Smooth muscle cell (in vitro differentiated cells): ENCODE measurements around the gene SMARCB1. TPM values are rescaled to one million over a fixed set of nuclear protein-coding genes. Genes with fewer than 3 reads are reported as not detected.

Source experiments
- DNase-seq: peaks from one replicate; lab custom pipeline; 2025; ENCODE audit not compliant: unreplicated experiment; lab: John Stamatoyannopoulos, UW
- H2AFZ ChIP-seq: fragments of 200-600 bp; sonication (generic); 2 replicates; pipeline ENCODE4 v1.6.0; 2016; ENCODE audit warnings: antibody characterized with exemption, low read depth, mild to moderate bottlenecking
- H3F3A ChIP-seq: fragments of 200-600 bp; sonication (generic); 2 replicates; pipeline ENCODE4 v1.6.0; 2017; ENCODE audit warnings: antibody characterized with exemption, low read depth
- H3K27ac ChIP-seq: fragments of 200-600 bp; sonication (generic); 2 replicates; pipeline ENCODE4 v1.5.1; 2016; ENCODE audit warnings: low read depth, mild to moderate bottlenecking
- H3K27me3 ChIP-seq: fragments of 200-600 bp; sonication (generic); 2 replicates; pipeline ENCODE4 v1.6.1; 2016; ENCODE audit warnings: low read depth, mild to moderate bottlenecking
- H3K36me3 ChIP-seq: fragments of 200-600 bp; sonication (generic); 2 replicates; pipeline ENCODE4 v1.5.1; 2016; ENCODE audit warnings: low read depth
- H3K4me1 ChIP-seq: fragments of 200-600 bp; sonication (generic); 2 replicates; pipeline ENCODE4 v1.5.1; 2016; ENCODE audit warnings: low read depth
- H3K4me2 ChIP-seq: fragments of 200-600 bp; sonication (generic); 2 replicates; pipeline ENCODE4 v1.6.0; 2016; ENCODE audit warnings: mild to moderate bottlenecking
- H3K4me3 ChIP-seq: fragments of 200-600 bp; sonication (generic); 2 replicates; pipeline ENCODE4 v1.5.1; 2016; ENCODE audit warnings: mild to moderate bottlenecking
- H3K79me2 ChIP-seq: fragments of 200-600 bp; sonication (generic); 2 replicates; pipeline ENCODE4 v1.6.0; 2016; ENCODE audit warnings: low read depth, mild to moderate bottlenecking
- H3K9ac ChIP-seq: fragments of 200-600 bp; sonication (generic); 2 replicates; pipeline ENCODE4 v1.6.0; 2016; ENCODE audit warnings: low read depth
- H3K9me3 ChIP-seq: fragments of 200-600 bp; sonication (generic); replicated peaks from 2 replicates; pipeline ENCODE4 v1.5.1; 2016; ENCODE audit warnings: low read depth
- H4K20me1 ChIP-seq: fragments of 200-600 bp; sonication (generic); 2 replicates; pipeline ENCODE4 v1.6.0; 2016; ENCODE audit warnings: low read depth
- CTCF ChIP-seq: fragments of 200-600 bp; sonication (generic); IDR thresholded peaks from 2 replicates; pipeline ENCODE4 v1.5.1; 2017; ENCODE audit warnings: borderline replicate concordance, mild to moderate bottlenecking, antibody characterized with exemption; ENCODE audit not compliant: insufficient read depth, poor library complexity, severe bottlenecking
- WGBS: methylation state at CpG from one replicate; pipeline ENCODE4 v1.1.7; 2016; ENCODE audit warnings: low lambda C conversion rate; 5-methylcytosine and 5-hydroxymethylcytosine counted together
- polyA plus RNA-seq: library from polyadenylated mRNA; unstranded; fragments of >200 nt; fragmentation: Nextera tagmentation; extraction: Ambion mirVana; gene quantifications from 2 replicates; pipeline ENCODE4 v1.2.1, GENCODE V29; 2016
- total RNA-seq: library from RNA; depleted of rRNA; stranded (reverse); fragments of >200 nt; gene quantifications from 2 replicates; pipeline ENCODE4 v1.2.3, GENCODE V29; 2014

SMARCB1 gene
- total and polyA plus RNA-seq, 2 experiments from 2014 or later: 65.8 to 124 TPM

GRCh38 chr22:23823331-23823791 lies 36.6 kb downstream of the SMARCB1 start:
- no peaks in the 10 kb centered on the region for H3K79me2 ChIP-seq
- H3K4me2 ChIP-seq: peak overlapping the region; percentile 31
- no peak for DNase-seq
- H3K4me3 ChIP-seq: no peak overlapping the region
- 61% methylated on average over 14 of the region's 14 CpGs for WGBS
- no peaks in the 10 kb centered on the region for H3K36me3 ChIP-seq
- no peak for TF ChIP-seq CTCF
- H3K27me3 ChIP-seq: no peaks in the 10 kb centered on the region
- no peak overlapping the region for H3K9ac ChIP-seq
- no peaks in the 10 kb centered on the region for H4K20me1 ChIP-seq
- H3K9me3 ChIP-seq: no peaks in the 10 kb centered on the region
- H3F3A ChIP-seq: peaks cover 5% of the 10 kb centered on the region
- no peak overlapping the region for H2AFZ ChIP-seq
- H3K4me1 ChIP-seq: no peaks in the 10 kb centered on the region
- peak overlapping the region; percentile 73 for H3K27ac ChIP-seq

- WGBS: 89% methylated on average over 13 of the region's 13 CpGs
Observed at GRCh38 chr22:23824476-23825245, 37.9 kb downstream of the SMARCB1 start.

GRCh38 chr22:23825246-23825905 lies 38.6 kb downstream of the SMARCB1 start:
- H3K27me3 ChIP-seq: no peaks in the 10 kb centered on the region
- H3K4me2 ChIP-seq: no peak overlapping the region
- H3F3A ChIP-seq: peaks cover 17% of the 10 kb centered on the region
- H3K27ac ChIP-seq: peak overlapping the region; percentile 74
- H3K9me3 ChIP-seq: no peaks in the 10 kb centered on the region
- peak overlapping the region; percentile 57 for H3K9ac ChIP-seq
- WGBS: 95% methylated on average over 12 of the region's 12 CpGs
- no peak for TF ChIP-seq CTCF
- H3K4me3 ChIP-seq: no peak overlapping the region
- H3K4me1 ChIP-seq: no peaks in the 10 kb centered on the region
- DNase-seq: no peak
- no peaks in the 10 kb centered on the region for H3K79me2 ChIP-seq
- H2AFZ ChIP-seq: no peak overlapping the region
- H3K36me3 ChIP-seq: no peaks in the 10 kb centered on the region
- peaks cover 8% of the 10 kb centered on the region for H4K20me1 ChIP-seq

More at GRCh38 chr22:23824476-23825245, 37.9 kb downstream of the SMARCB1 start:
- DNase-seq: no peak
- no peak overlapping the region for H3K4me3 ChIP-seq
- no peak overlapping the region for H2AFZ ChIP-seq
- no peaks in the 10 kb centered on the region for H3K9me3 ChIP-seq
- H3K27ac ChIP-seq: peak overlapping the region; percentile 73
- TF ChIP-seq CTCF: no peak
- no peaks in the 10 kb centered on the region for H3K79me2 ChIP-seq
- H3K36me3 ChIP-seq: no peaks in the 10 kb centered on the region
- H3F3A ChIP-seq: peaks cover 10% of the 10 kb centered on the region
- H3K9ac ChIP-seq: no peak overlapping the region
- peaks cover 5% of the 10 kb centered on the region for H4K20me1 ChIP-seq
- H3K4me1 ChIP-seq: no peaks in the 10 kb centered on the region
- H3K27me3 ChIP-seq: no peaks in the 10 kb centered on the region
- H3K4me2 ChIP-seq: no peak overlapping the region
